ENCODE measurements around the gene WDR74. TPM values are rescaled to one million over a fixed set of nuclear protein-coding genes. Genes with fewer than 3 reads are reported as not detected.

The WDR74 gene
- total RNA-seq = 38.6 and 57.9 TPM in 2 replicates

GRCh38 chr11:62839050-62839945 lies at the start of gene WDR74:
TSS of gene WDR74 (minus strand) at chr11:62839590. CDS start at chr11:62839570, 20 bp downstream.

GRCh38 chr11:62880803-62881578 lies 41.6 kb upstream of the WDR74 start, which contains the start of gene SLC3A2:
TSS of gene SLC3A2 (plus strand) at chr11:62880896. CDS start at chr11:62881024, 128 bp downstream.

GRCh38 chr11:62832336-62833234 lies 6.8 kb downstream of the WDR74 start, which contains the start of gene TEX54:
TSS of gene TEX54 (minus strand) at chr11:62832841.

GRCh38 chr11:62831520-62832335 lies 7.7 kb downstream of the WDR74 start, which contains the start of gene STX5:
TSS of gene STX5 (minus strand) at chr11:62832051. CDS start at chr11:62831243, 808 bp downstream.

GRCh38 chr11:62805076-62805892 lies 34.1 kb downstream of the WDR74 start, which contains the start of gene NXF1:
TSS of gene NXF1 (minus strand) at chr11:62805440. CDS start at chr11:62805356, 84 bp downstream.

DNA sequence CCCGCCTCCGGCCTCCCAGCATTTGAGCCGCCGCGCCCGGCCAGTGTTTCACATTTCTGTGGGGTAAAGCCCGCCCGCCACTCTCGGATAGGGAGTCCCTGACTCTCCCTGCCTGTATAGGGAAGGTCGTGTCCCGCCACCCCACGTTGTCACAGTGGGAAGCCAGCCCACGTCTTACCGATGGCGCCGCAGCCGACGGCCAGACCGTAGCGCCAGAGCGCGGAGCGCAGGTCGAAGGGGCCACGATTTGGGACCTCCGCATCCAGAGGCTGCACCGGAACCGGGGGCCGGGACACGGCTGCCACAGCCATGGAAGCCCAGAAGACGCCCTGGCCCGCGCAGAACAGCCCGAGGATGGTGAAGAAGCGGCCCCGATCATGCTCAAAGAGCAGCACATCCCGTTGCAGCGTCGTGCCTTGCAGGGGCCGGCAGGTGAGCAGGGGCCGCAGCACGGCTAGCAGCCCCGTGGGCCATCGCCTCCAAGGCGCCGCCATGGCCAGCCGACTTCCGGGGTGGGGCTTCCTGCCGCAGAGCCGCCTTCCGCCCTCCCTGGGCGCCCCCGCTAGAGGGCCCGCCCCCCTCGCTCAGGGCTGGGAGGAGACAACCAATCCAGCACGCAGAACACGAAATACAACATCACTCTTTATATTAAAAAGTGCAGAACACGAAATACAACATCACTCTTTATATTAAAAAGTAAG lies 47.7 kb downstream of the WDR74 start, which contains the start of gene TMEM223:
Gene TMEM223, minus strand, starts transcription at position 506 of the 701 bp plus-strand sequence. Its CDS starts 12 bp downstream, at position 494.

DNA sequence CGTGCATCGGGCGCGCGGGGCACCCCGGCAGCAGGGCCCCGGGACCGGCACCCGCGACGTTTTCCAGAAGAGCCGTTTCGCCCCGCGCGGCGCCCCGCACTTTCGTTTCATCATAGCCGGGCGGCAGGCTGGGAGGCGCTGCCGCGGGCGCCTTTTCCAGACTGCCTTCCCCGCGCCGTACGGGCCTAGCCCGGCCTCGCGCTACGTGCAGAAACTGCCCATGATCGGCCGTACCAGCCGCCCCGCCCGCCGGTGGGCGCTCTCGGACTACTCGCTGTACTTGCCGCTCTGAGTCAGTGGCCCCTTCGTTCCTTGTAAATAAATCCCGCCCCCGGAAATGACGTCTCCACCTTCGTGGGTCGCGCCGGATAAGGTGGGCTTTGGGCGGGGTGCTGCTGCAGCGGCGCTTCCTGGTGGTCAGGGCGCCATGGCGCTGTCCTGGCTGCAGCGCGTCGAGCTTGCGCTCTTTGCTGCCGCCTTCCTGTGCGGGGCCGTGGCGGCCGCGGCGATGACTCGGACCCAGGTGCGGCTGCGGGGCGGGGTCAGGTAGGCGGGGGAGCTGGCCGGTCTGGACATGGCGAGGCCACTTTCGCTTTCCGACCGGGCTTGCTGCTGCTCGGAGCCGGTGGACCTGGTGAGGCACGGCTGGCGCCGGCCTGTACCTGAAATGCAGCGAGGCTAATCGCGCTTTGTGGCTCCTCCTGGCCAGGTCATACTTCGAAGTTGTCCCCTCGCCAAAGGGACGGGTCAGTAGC lies 52.2 kb downstream of the WDR74 start, which contains the start of gene TMEM179B:
Gene TMEM179B, plus strand, starts transcription at position 398 of the 755 bp plus-strand sequence. Its CDS starts 30 bp downstream, at position 428.

Other genes starting within 250 kb of the WDR74 start
- gene TUT1, start 248.1 kb downstream of the WDR74 start, total RNA-seq = 9.2 and 13.4 TPM in 2 replicates
- gene MTA2, start 237.7 kb downstream of the WDR74 start, total RNA-seq = 72.1 and 101 TPM in 2 replicates
- gene EML3, start 226.8 kb downstream of the WDR74 start, total RNA-seq = 25.9 and 34.3 TPM in 2 replicates
- gene ROM1, start 226.3 kb downstream of the WDR74 start, total RNA-seq = 2.7 and 11.6 TPM in 2 replicates
- gene B3GAT3, start 217.6 kb downstream of the WDR74 start, total RNA-seq = 48.7 and 55.3 TPM in 2 replicates
- gene GANAB, start 193.0 kb downstream of the WDR74 start, total RNA-seq = 321 and 375 TPM in 2 replicates
- gene INTS5, start 186.3 kb downstream of the WDR74 start, total RNA-seq = 30.1 and 41.0 TPM in 2 replicates
- gene C11orf98, start 174.4 kb downstream of the WDR74 start, total RNA-seq = 71.6 and 87.2 TPM in 2 replicates
- gene CSKMT, start 174.3 kb downstream of the WDR74 start, total RNA-seq = 6.1 and 10.1 TPM in 2 replicates
- gene UQCC3, start 167.9 kb downstream of the WDR74 start, total RNA-seq = 11.5 and 17.2 TPM in 2 replicates
- 2.4 and 3.1 TPM in 2 replicates for gene LBHD1, start 167.3 kb downstream of the WDR74 start, total RNA-seq
- 135 and 148 TPM in 2 replicates for gene UBXN1, start 160.5 kb downstream of the WDR74 start, total RNA-seq
- 2.1 and 4.3 TPM in 2 replicates for gene LRRN4CL, start 150.1 kb downstream of the WDR74 start, total RNA-seq
- 66.0 and 82.1 TPM in 2 replicates for gene BSCL2, start 132.2 kb downstream of the WDR74 start, total RNA-seq
- not detected in 2 replicates for gene GNG3, start 131.9 kb downstream of the WDR74 start, total RNA-seq
- 9.2 and 16.2 TPM in 2 replicates for gene HNRNPUL2, start 112.1 kb downstream of the WDR74 start, total RNA-seq
- 22.4 and 50.1 TPM in 2 replicates for gene TTC9C, start 111.1 kb downstream of the WDR74 start, total RNA-seq
- 7.5 and 8.3 TPM in 2 replicates for gene ZBTB3, start 85.4 kb downstream of the WDR74 start, total RNA-seq
- 95.7 and 111 TPM in 2 replicates for gene POLR2G, start 78.0 kb downstream of the WDR74 start, total RNA-seq
- 11.4 and 20.0 TPM in 2 replicates for gene TAF6L, start 68.2 kb downstream of the WDR74 start, total RNA-seq
- 82.1 and 98.6 TPM in 2 replicates for gene TMEM179B, start 52.2 kb downstream of the WDR74 start, total RNA-seq
- gene TMEM223, start 47.6 kb downstream of the WDR74 start, total RNA-seq = 39.0 and 55.0 TPM in 2 replicates
- 20.3 and 44.3 TPM in 2 replicates for gene NXF1, start 34.1 kb downstream of the WDR74 start, total RNA-seq
- gene STX5, start 7.5 kb downstream of the WDR74 start, total RNA-seq = 44.6 and 50.4 TPM in 2 replicates
- not detected in 2 replicates for gene TEX54, start 6.7 kb downstream of the WDR74 start, total RNA-seq
- gene SLC3A2, start 41.3 kb upstream of the WDR74 start, total RNA-seq = 146 and 183 TPM in 2 replicates
- not detected in 2 replicates for gene CHRM1, start 81.8 kb upstream of the WDR74 start, total RNA-seq
- not detected in 2 replicates for gene SLC22A6, start 145.4 kb upstream of the WDR74 start, total RNA-seq
- not detected in 2 replicates for gene SLC22A8, start 176.3 kb upstream of the WDR74 start, total RNA-seq